DOHH2 (cell line): ENCODE measurements around the gene CRY1.

Experiments used
- CTCF ChIP-seq: fragments of 200-600 bp; sonication (generic); IDR thresholded peaks from one replicate; pipeline ENCODE4 v1.5.1; 2014; ENCODE audit warnings: antibody characterized with exemption, mild to moderate bottlenecking, low read depth, low read length; ENCODE audit not compliant: poor library complexity, severe bottlenecking
- EZH2phosphoT487 ChIP-seq: fragments of 200-600 bp; sonication (generic); IDR thresholded peaks from 2 replicates; pipeline ENCODE4 v1.6.1; 2017; ENCODE audit warnings: borderline replicate concordance, mild to moderate bottlenecking, antibody characterized with exemption, low read length, moderate library complexity, mixed read lengths

GRCh38 chr12:107057071-107057834 is 36.1 kb downstream of the CRY1 start:
- TF ChIP-seq CTCF = no peak
- TF ChIP-seq EZH2phosphoT487 = no peak
